Glomerular visceral epithelial cell (primary cell): ENCODE data around the gene CDH16.
"Not testable (repeated sequence)": the region's sequence is repeated elsewhere in the genome, so short reads cannot be mapped to it uniquely, and the experiment has no call there.

Source experiments
- DNase-seq: peaks from one replicate; pipeline ENCODE4 v3.0.0-alpha.2; 2016; ENCODE audit errors: extremely low spot score

The CDH16 gene

DNA sequence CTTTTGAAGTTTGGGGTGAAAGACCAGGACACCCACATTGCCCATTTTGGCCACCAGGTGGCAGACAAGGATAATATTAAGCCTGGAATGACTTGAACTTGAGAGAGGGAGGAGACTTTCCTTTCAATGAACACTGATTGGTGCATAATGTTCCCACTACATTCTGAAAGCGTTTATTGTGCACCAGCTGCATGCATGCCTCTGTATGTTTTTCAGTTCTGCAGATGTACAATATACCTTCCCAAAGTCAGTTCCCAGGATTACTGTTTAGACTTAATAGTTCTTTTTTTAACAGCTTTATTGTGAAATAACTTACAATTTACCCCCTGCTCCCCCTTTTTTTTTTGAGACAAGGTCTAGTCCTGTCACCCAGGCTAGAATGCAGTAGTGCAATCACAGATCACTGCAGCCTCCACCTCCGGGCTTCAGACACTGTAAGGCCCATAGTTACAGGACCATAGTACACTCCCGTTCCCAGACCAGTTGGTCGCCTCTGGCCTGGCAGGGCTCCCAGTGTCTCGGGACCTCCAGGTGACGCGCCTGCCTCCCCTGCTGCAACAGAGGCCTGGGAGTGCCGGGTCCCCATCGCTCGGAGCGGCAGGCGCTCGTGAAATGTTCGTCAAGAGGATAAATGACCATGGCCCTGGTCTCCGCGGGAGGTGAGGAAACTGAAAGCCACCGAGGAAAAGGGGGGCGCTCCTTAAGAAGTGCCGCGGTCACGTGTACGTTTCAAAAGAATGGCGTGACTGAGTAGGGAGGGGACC lies 28.8 kb upstream of the CDH16 start:
- peak; percentile 80 for DNase-seq

DNA sequence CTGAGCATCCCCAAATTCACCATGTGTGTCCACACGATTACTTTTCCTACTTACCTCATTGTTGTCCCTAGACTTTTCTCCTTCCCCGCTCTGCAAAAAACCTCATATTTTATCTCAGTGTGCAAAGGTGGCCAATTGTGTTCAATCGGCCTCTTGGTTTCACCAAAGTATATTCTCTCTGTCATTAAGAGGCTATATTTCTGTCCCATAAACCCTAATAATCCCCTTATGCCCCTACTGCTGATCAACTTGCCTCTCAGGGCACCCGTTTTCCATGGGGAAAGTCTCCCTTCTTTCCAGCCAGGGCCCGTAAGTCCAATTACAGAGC lies 28.3 kb upstream of the CDH16 start:
- DNase-seq: no peak

DNA sequence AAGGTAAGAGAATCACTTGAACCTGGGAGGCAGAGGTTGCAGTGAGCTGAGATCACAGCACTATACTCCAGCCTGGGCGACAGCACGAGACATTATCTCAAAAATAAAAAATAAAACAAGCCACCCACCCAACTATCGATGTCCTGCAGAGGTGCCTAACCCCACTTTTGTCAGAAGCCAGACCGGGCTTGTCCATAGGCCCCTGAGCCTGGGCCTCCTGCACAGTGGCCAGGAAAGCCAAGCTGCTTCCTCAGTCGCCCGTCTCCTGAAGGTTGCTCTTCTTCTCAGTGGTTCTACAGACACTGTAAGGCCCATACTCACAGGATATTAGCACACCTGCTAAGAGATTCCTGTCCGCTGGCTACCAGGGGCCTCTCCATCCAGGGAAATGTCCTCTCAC lies 27.9 kb upstream of the CDH16 start:
- DNase-seq: no peak

DNA sequence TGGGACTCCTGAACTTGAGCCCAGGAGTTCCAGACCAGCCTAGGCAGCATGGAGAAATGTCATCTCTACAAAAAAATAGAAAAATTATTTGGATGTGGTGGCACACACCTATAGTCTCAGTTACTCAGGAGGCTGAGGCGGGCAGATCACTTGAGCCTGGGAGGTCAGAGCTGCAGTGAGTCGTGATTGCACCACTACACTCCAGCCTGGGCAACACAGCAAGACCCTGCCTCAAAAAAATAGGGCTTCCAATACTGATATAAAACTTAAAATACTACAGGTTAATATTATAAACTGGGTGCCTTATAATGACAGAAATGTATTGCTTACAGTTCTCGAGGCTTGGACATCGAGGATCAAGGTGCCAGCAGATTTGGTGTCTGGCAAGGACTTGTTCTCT lies 27.3 kb upstream of the CDH16 start:
- DNase-seq: no peak

DNA sequence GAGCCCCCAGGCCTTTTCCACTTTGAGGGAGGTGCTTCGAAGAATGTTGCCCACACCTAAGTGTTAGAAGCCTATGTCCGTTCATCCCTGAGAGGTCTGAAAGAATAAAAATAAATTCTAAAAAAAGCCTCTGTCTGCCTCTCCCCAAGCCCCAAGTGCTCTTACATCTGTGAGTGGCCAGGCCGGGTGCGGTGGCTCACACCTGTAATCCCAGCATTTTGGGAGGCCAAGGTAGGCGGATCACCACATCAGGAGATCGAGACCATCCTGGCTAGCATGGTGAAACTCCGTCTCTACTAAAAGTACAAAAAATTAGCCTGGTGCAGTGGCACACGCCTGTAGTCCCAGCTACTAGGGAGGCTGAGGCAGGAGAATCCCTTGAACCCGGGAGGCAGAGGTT lies 26.3 kb upstream of the CDH16 start:
- not testable (repeated sequence) for DNase-seq

DNA sequence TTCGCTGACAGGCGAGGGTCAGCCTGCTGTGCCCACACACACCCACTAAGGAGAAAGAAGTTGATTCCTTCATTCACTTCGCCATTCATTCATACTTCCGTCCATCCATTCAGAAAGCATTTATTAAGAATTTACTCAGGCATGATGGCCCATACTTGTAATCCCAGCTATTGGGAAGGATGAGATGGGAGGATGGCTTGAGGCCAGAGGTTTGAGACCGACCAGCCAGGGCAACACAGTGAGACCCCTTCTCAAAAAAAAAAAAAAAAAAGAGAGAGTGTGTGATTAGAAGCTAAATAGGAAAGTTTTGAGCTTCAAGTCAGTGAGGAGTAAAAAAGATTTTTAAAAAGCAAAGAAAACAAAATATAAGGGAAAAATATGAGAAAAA lies 25.4 kb upstream of the CDH16 start:
- DNase-seq: no peak

DNA sequence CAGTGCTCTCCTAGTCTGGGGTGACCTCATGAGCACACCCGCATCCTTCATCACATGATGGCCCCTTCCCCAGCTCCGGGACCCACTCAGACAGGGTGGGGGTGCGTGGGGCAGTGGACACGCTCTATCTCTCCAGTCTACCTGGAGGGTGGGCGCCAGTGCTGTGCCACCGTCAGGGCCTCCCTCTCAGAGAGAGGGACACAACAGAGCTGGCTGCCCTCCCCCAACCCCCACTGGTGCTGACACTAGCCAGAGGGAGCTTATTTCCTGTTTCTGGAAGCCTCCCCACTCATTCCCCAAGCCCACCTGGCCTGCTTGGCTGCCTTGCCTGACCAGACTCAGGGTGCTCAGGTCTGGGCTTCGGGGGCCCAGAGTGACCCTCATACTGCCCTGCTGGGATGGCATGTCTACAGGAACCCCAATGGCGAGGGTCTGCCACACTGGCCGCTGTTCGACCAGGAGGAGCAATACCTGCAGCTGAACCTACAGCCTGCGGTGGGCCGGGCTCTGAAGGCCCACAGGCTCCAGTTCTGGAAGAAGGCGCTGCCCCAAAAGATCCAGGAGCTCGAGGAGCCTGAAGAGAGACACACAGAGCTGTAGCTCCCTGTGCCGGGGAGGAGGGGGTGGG lies 24.9 kb upstream of the CDH16 start:
- DNase-seq: no peak

DNA sequence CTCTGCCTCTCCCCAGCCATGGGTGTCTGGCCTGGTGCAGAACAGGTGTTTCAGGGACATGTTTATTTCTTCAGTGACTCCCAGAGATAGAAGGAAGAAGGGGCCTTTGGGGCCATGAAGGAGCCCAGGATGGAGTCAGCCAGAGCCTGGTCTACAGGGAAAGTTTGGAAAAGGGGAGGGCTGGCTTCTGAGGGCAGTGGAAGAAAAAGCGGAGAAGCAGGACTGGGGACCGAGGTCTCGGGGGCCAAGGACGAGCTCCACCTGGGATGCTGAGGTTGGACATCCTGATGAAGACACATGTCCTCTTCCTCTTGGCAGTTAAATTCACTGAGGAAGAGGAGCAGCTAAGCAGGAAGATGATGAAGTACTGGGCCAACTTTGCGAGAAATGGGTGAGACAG lies 24.3 kb upstream of the CDH16 start:
- DNase-seq: no peak

DNA sequence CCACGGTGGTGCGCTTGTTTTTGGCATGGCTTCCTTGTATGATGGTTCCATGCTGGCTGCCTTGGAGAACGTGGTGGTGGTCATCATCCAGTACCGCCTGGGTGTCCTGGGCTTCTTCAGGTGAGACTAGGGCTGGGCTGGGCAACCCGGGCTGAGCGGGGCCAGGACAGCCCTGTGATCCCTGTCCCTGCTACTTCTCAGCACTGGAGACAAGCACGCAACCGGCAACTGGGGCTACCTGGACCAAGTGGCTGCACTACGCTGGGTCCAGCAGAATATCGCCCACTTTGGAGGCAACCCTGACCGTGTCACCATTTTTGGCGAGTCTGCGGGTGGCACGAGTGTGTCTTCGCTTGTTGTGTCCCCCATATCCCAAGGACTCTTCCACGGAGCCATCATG lies 21.6 kb upstream of the CDH16 start:
- DNase-seq: no peak

DNA sequence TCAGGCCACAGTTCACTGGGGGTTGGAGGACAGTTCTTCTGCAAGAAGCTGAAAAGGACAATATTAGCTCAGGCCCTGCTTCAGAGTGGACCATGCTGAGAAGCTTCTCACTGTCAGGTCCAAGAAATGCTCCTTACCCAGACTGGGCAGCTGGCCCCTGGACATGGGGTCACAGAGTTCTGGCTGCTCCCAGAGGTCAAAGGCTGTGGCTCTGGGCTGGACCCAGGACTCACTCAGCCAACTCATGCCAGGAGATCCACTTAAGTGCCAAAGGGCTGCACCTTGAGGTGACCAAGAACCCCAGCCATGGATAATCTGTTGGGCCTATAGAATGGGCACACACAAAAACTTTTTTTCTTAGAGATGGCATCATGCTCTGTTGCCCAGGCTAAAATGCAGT lies 20.7 kb upstream of the CDH16 start:
- no peak for DNase-seq

DNA sequence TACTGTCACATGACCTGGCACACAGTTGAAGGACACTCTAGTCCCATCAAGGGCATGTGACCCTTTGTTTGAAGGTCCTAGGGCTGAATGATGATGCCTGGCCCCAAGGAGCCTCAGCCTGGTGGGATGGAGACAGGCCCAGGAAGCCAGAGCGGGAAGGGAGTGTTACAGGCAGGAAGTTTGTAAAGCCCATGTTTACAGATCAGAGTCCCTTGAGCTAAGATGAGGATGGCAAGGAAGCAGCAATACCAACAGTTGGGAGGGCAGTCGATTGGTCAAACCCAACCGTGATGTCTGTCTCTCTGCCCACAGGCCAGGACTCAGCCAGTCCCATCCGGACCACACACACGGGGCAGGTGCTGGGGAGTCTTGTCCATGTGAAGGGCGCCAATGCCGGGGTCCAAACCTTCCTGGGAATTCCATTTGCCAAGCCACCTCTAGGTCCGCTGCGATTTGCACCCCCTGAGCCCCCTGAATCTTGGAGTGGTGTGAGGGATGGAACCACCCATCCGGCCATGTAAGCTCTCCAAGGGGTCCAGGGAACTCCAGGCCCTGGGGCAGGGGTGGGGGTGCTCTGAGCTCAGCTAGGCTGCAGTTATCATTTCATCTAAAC lies 19.1 kb upstream of the CDH16 start:
- no peak for DNase-seq

DNA sequence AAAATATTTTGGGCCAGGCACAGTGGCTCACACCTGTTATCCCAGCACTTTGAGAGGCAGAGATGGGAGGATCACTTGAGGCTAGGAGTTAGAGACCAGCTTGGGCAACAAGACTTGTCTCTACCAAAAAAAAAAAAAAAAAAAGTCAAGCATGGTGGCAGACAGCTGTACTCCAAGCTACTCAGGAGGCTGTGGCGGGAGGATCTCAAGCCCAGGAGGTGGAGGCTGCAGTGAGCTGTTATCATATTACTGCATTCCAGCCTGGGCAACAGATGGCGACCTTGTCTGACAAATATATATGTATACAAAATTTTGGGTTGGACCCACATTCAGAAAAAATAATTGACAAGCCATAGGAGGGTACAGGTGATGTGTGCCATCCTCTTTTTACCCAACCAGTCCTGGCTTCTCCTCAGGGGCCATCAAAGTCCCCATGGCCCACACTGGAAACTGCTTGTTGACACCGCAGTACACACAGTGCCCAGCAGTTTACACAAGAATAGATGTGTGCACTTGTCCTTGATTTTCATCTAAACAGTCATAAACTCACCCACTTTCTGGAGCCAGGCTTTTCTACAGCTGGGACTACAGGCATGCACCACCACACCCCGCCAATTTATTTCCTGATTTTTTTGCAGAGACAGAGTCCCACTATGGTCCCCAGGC lies 18.3 kb upstream of the CDH16 start:
- no peak for DNase-seq

DNA sequence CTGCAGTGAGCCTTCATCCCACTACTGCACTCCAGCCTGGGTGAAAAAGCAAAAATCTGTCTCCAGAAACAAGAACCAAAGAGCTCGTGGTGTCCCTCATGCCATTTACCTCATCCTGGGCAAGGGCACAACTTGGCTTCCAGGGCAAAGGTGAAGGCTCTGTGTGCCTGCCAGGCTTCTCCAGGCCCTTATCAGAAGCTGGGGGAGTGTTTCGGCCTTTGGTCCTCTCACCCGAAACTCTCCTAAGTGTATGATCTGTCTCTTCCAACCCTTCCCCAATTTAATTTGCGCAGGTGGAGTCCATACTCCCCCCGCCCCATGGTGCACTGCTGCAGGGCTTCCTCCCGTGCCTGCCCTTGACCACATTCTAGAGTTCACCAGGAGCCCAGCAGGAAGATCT lies 17.8 kb upstream of the CDH16 start:
- no peak for DNase-seq

DNA sequence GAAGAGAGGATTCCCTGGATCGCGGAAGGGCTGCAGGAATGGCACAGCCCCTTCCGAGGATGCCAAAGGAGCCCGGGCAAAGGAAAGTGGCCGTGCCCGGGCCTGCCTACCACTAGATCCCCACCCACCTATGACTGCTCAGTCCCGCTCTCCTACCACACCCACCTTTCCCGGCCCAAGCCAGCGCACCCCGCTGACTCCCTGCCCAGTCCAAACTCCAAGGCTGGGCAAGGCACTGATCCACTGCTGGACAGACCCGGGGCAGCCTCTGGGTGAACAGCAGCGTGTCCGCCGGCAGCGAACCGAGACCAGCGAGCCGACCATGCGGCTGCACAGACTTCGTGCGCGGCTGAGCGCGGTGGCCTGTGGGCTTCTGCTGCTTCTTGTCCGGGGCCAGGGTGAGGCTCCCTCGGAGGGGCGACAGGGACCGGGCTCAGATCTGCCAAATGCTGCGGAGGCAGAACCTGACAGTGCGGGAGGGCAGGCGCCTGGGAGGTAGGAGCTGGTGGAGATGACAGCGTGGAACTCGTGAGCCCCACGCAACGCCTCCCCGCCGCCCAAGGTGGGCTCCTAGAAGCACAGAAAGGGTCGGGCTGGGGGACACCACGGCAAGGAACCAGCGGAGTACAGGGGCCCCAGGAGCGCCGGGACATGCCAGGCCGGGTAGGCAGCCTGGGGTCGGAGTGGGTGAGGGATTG lies 16.8 kb upstream of the CDH16 start, which contains the start of gene CES2:
Gene CES2, plus strand, starts transcription at position 203 of the 698 bp plus-strand sequence. Its CDS starts 120 bp downstream, at position 323.
- peak; percentile 73 for DNase-seq

DNA sequence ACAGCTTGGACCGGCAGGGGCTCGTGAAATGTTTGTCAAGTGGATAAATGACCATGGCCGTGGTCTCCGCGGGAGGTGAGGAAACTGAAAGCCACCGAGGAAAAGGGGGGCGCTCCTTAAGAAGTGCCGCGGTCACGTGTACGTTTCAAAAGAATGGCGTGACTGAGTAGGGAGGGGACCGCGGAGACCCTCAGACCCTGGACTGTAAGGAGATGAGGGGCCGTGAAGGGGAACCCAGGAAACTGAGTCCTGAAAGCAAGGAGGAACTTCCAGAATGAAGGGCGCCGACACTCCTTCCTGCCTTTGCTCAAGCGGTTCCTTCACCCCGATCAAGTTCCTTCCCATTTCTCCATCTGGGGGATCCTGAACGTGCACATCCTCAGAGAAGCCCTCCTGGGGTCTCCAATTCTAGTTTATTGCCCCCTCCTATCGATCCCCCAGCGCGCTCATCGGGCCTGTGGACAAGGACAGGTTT lies 16.2 kb upstream of the CDH16 start:
- not testable (repeated sequence) for DNase-seq

DNA sequence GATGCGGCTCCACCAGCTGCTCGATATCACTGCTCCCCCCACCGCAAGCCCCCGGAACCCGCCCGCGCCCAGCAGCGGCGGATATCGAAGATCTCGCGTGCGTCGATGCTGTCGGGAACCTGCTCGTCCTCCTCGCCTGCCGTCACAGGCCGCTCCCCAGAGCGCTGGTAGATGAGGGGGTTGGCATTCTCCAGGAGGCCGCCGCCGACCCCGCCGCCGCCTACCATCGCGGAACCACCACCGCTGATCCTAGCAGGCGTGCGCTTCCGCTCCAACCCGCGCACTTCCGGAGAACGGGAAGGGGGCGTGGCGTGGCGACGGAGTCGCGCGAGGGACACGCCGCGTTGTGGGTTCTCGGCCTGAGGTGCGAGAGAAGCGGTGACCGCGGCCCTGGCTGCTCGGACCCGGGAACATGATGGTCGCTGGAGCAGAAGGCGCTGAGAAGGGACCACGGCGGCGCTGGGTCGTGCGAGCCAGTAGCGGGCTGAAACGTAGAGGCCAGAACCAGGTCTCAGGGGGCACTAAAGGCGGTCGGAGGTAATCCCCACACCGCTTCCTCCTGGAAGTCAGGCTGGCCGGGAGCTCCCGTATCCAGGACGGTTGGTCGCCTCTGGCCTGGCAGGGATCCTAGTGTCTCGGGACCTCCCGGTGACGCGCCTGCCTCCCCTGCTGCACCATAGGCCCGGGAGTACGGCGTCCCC lies 15.6 kb upstream of the CDH16 start, which contains the start of gene CIAO2B:
Gene CIAO2B, minus strand, starts transcription at position 265 of the 701 bp plus-strand sequence. Its CDS starts 38 bp downstream, at position 227.
- peak; percentile 80 for DNase-seq

DNA sequence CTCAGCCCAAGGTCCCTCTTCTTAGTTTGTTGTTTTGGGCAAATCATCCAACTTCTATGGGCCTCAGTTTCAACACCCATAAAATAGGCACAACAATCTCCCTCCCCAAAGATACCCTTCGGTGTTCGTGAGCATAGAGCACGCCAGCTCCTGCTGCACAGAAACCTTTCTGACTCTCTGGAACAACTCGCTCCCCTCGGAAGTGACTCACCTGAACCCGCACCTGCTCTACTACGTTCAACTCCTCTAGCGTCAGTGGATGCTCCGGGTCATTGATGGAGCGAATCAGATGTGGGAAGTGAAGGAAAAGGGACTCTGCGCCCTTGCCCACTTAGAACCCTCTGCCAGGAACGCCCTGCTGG lies 15.1 kb upstream of the CDH16 start:
- DNase-seq: no peak

DNA sequence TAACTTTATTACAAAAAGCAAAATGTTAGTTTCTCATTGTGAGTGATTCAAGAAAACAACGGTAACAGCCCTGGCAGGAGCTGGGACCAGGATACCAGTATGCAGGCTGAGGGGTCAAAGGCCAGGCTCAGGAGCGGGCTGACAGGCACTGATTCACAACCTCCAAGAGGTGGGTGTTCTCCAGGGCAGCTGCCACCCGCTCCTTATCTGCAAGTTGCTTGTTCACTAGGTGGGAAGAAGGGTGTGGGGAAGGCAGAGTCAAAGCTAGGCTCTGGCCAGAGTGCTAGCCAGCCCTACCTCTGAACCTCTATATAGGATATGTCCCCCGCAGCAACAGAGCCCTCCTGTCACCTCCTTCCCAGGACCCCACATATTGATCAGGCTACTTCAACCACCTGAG lies 13.4 kb upstream of the CDH16 start:
- DNase-seq: no peak

DNA sequence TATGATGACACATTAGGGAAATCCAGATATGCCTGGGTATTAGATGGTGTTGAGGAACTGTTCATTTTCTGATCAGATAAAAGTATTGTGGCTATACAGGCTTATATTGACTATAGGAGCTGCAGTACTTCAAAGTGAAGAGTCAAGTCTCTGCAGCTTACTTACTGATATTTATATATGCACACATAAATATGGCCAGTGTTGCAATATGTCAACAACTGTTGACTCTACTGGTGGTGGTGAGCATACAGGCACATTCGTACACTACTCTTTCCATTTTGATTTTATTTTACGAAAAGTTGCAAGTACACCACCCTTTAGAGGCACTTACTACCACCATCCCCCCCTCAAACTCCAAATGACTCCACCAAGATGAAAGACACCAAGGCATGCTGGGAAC lies 13.0 kb upstream of the CDH16 start:
- no peak for DNase-seq

DNA sequence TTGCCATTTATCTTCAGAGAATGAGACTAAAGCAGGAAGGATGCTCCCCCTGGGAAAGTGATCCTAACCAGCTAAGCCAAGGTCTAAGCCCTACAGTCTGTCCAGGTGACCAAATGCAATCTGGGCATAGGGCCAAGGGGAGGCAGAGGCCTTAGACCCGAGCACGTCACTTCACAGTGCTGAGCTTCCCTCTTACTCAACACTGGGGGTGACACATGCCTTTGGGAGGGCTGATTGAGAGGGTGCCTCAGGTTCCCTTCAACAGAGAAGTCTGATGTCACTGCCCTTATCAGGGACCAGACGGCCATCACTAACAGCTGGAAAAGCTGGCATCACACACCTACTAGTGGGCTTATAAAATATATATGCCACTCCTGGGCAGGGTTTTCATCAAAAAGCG lies 11.5 kb upstream of the CDH16 start:
- peak; percentile 91 for DNase-seq

DNA sequence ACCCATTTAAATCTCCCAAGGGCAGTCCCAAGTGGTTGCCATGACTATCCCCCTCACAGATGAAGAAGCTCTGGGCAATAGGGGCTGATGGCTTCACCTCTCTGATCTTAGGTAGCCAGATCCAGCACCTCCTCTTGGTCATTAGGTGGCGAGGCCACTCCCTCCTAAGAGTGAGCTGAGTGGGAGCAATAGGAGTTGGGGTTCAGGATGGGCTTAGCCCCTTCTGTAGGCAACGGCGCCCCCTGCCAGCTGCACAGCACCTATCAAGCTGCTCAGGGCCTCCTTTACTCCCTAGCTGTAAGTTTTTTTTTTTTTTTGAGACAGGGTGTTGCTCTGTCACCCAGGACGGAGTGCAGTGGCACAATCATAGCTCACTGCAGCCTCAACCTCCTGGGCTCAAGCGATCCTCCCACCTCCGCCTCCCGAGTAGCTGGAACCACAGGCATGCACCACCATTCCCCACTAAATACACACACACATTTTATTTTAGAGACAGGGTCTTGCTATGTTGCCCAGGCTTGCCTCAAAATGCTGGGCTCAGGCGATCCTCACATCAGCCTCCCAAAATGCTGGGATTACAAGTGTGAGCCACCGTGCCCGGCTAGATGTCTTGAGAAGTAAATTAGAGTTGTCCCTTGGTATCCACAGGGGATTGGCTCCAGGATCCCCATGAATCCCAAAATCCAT lies 10.2 kb upstream of the CDH16 start:
- peak; percentile 54 for DNase-seq
